HepG2 (cell line): ENCODE data around the gene DPY19L1. TPM values are rescaled to one million over a fixed set of nuclear protein-coding genes. Genes with fewer than 3 reads are reported as not detected.
"Not testable (repeated sequence)": the region's sequence is repeated elsewhere in the genome, so short reads cannot be mapped to it uniquely, and the experiment has no call there.

Experiments used
- ATAC-seq: fragments of 200-7000 bp; cut with Tn5 transposase; 3 replicates; pipeline ENCODE4 v1.9.1; 2020; ENCODE audit warnings: mild to moderate bottlenecking, moderate library complexity
- BruUV-seq: library from RNA; stranded (reverse); fragments of 400-500 nt; replicated peaks from 2 replicates; lab custom pipeline; 2021; lab: Mats Ljungman, UMichigan
- CTCF ChIA-PET: fragments of 300-600 bp; formaldehyde crosslinking; extraction: SDS; loops from one replicate; lab custom pipeline; 2021; ENCODE audit warnings: low total read pairs, inconsistent platforms, low intra/inter-chr PET ratio; lab: Yijun Ruan, JAX
- POLR2A ChIA-PET: fragments of 350-600 bp; sonication (Branson Sonifier 250); formaldehyde crosslinking; loops from one replicate; lab custom pipeline; 2020; ENCODE audit warnings: antibody characterized with exemption, inconsistent platforms; lab: Yijun Ruan, JAX
- DNase-seq: peaks from one replicate; pipeline ENCODE4 v3.0.0-alpha.2; 2015; ENCODE audit warnings: low spot score
- FAIRE-seq: peaks from 3 replicates; lab custom pipeline; 2011; peaks lifted over from hg19 to GRCh38; lab: Jason Lieb, UNC
- H2AFZ ChIP-seq: one replicate; pipeline ENCODE4 v1.6.1; 2011; ENCODE audit warnings: low read length, inconsistent platforms
- H3K27ac ChIP-seq: fragments of 300-600 bp; 3 replicates; pipeline ENCODE4 v1.8.0; 2011; ENCODE audit warnings: mixed run types, mild to moderate bottlenecking, mixed read lengths, low read length, inconsistent platforms; ENCODE audit not compliant: insufficient read depth; ENCODE audit errors: extremely low read length
- H3K27me3 ChIP-seq, 2 experiments: fragments of 200-600 bp in 1 of 2; 2 replicates in 1 of 2; 3 replicates in 1 of 2; pipeline versions ENCODE4 v1.6.0 to v1.8.0; 2011; ENCODE audit warnings: low read length in 2 of 2, mild to moderate bottlenecking in 2 of 2, moderate library complexity in 2 of 2, inconsistent platforms in 1 of 2; ENCODE audit not compliant: insufficient read depth in 2 of 2, control insufficient read depth in 1 of 2
- H3K36me3 ChIP-seq, 2 experiments: fragments of 200-600 bp in 1 of 2; replicated peaks in 1 of 2; 2 replicates in 1 of 2; 3 replicates in 1 of 2; pipeline versions ENCODE4 v1.5.1 to v1.8.0; 2011; ENCODE audit warnings: low read length in 2 of 2, inconsistent platforms in 1 of 2; ENCODE audit not compliant: insufficient read depth in 2 of 2, control insufficient read depth in 1 of 2
- H3K4me1 ChIP-seq: 2 replicates; pipeline ENCODE4 v1.5.1; 2012; ENCODE audit warnings: low read length, inconsistent platforms; ENCODE audit not compliant: insufficient read depth
- H3K4me2 ChIP-seq: 2 replicates; pipeline ENCODE4 v1.6.0; 2011; ENCODE audit warnings: low read depth, low read length, inconsistent platforms
- H3K4me3 ChIP-seq, 3 experiments: fragments of 200-600 bp in 1 of 3; sonication (generic), shearing (Covaris generic) in 1 of 3; replicated peaks in 1 of 3; 2 replicates each; pipeline ENCODE4 v1.5.1; 2011 to 2016; ENCODE audit warnings: low read length in 3 of 3, inconsistent platforms in 2 of 3, low read depth in 2 of 3, mild to moderate bottlenecking in 2 of 3, control low read depth in 1 of 3, mixed read lengths in 1 of 3; ENCODE audit not compliant: insufficient read depth in 1 of 3
- H3K79me2 ChIP-seq: one replicate; pipeline ENCODE4 v1.6.1; 2011; ENCODE audit warnings: low read length, inconsistent platforms; ENCODE audit not compliant: insufficient read depth
- H3K9ac ChIP-seq: 2 replicates; pipeline ENCODE4 v1.6.0; 2011; ENCODE audit warnings: mild to moderate bottlenecking, low read depth, low read length, inconsistent platforms; ENCODE audit not compliant: insufficient read depth
- H3K9me3 ChIP-seq: 2 replicates; pipeline ENCODE4 v1.5.1; 2012; ENCODE audit warnings: mild to moderate bottlenecking, low read length
- H4K20me1 ChIP-seq: 2 replicates; pipeline ENCODE4 v1.6.0; 2011; ENCODE audit warnings: inconsistent platforms, mild to moderate bottlenecking, low read length, moderate library complexity; ENCODE audit not compliant: insufficient read depth
- AHR ChIP-seq: IDR thresholded peaks from 2 replicates; pipeline ENCODE4 v1.6.1; 2018; ENCODE audit warnings: missing genetic modification reagents, missing compliant biosample characterization
- DMTF1 ChIP-seq: sonication (generic); formaldehyde crosslinking; IDR thresholded peaks from 2 replicates; pipeline ENCODE4 v1.4.0; 2020; ENCODE audit warnings: mild to moderate bottlenecking, missing genetic modification reagents
- DR1 ChIP-seq: sonication (generic); formaldehyde crosslinking; IDR thresholded peaks from 2 replicates; pipeline ENCODE4 v1.8.0; 2021; ENCODE audit warnings: mild to moderate bottlenecking, missing genetic modification reagents, inconsistent platforms
- ELF3 ChIP-seq: IDR thresholded peaks from 2 replicates; pipeline ENCODE4 v1.6.1; 2016; ENCODE audit warnings: missing genetic modification reagents, missing compliant biosample characterization
- FOSL2 ChIP-seq: sonication (generic); formaldehyde crosslinking; IDR thresholded peaks from 2 replicates; pipeline ENCODE4 v1.4.0; 2020; ENCODE audit warnings: missing genetic modification reagents
- FOXO1 ChIP-seq: sonication (generic); formaldehyde crosslinking; IDR thresholded peaks from 2 replicates; pipeline ENCODE4 v1.4.0; 2020; ENCODE audit warnings: missing genetic modification reagents
- GATAD1 ChIP-seq: IDR thresholded peaks from 2 replicates; pipeline ENCODE4 v1.6.1; 2016; ENCODE audit warnings: missing genetic modification reagents, missing compliant biosample characterization
- IRF9 ChIP-seq: sonication (generic); formaldehyde crosslinking; IDR thresholded peaks from 2 replicates; pipeline ENCODE4 v1.8.0; 2022; ENCODE audit warnings: missing genetic modification reagents, mild to moderate bottlenecking, borderline replicate concordance
- MEIS1 ChIP-seq: sonication (generic); formaldehyde crosslinking; IDR thresholded peaks from 2 replicates; pipeline ENCODE4 v1.9.0; 2021; ENCODE audit warnings: mild to moderate bottlenecking, missing genetic modification reagents, moderate library complexity, borderline replicate concordance
- SP5 ChIP-seq: IDR thresholded peaks from 2 replicates; pipeline ENCODE4 v1.6.1; 2016; ENCODE audit warnings: low read depth, borderline replicate concordance
- TBX3 ChIP-seq: fragments of 450-650 bp; IDR thresholded peaks from 2 replicates; pipeline ENCODE4 v1.6.1; 2017; ENCODE audit warnings: antibody characterized with exemption, mild to moderate bottlenecking, inconsistent platforms, borderline replicate concordance
- ZNF17 ChIP-seq: sonication (generic); formaldehyde crosslinking; IDR thresholded peaks from 2 replicates; pipeline ENCODE4 v1.5.0; 2020; ENCODE audit warnings: mild to moderate bottlenecking, missing genetic modification reagents
- ZNF564 ChIP-seq: sonication (generic); formaldehyde crosslinking; IDR thresholded peaks from 2 replicates; pipeline ENCODE4 v1.8.1; 2023; ENCODE audit warnings: mild to moderate bottlenecking, missing genetic modification reagents
- ZNF777 ChIP-seq: sonication (generic); formaldehyde crosslinking; IDR thresholded peaks from 2 replicates; pipeline ENCODE4 v1.4.0; 2020; ENCODE audit warnings: missing genetic modification reagents
- WGBS: methylation state at CpG from one replicate; pipeline ENCODE4 v1.1.6; 2017; ENCODE audit warnings: low lambda C conversion rate; 5-methylcytosine and 5-hydroxymethylcytosine counted together
- in situ Hi-C: cut with HindIII; loops from 2 replicates; pipeline ENCODE4 v1.10.0; 2017; ENCODE audit warnings: low pct_unique_long_range_greater_than_20kb; ENCODE audit not compliant: extremely low pct_ligation_motif_present
- intact Hi-C: fragments of 100-400 bp; cut with micrococcal nuclease; formaldehyde crosslinking; loops from one replicate; pipeline ENCODE4 v1.10.0; 2022; ENCODE audit not compliant: unreplicated experiment
- polyA plus RNA-seq, 8 experiments: library from polyadenylated mRNA; depleted of rRNA in 3 of 8; stranded (reverse) in 7 of 8; unstranded in 1 of 8; fragments of >200 nt; fragmentation: Illumina TruSeq in 4 of 8; extraction: Trizol in 4 of 8; gene quantifications; 2 replicates each; pipeline versions ENCODE4 v1.2.1 to v1.2.3, GENCODE V29; 2011 to 2016; ENCODE audit warnings: low read depth in 4 of 8, missing spikeins in 1 of 8, mixed read lengths in 1 of 8; ENCODE audit not compliant: insufficient read depth in 1 of 8
- total RNA-seq, 5 experiments: library from RNA; depleted of rRNA; stranded (reverse); fragments of >200 nt; fragmentation: Illumina TruSeq; extraction: Trizol; gene quantifications; 2 replicates each; pipeline ENCODE4 v1.2.3, GENCODE V29; 2016; ENCODE audit warnings: low read depth in 1 of 5

The DPY19L1 gene
- total and polyA plus RNA-seq, 2 of the 13 experiments (the other 11 are each of a cell fraction or from before 2014, with no cell fraction given), result 18.9 to 32.6 TPM

DNA sequence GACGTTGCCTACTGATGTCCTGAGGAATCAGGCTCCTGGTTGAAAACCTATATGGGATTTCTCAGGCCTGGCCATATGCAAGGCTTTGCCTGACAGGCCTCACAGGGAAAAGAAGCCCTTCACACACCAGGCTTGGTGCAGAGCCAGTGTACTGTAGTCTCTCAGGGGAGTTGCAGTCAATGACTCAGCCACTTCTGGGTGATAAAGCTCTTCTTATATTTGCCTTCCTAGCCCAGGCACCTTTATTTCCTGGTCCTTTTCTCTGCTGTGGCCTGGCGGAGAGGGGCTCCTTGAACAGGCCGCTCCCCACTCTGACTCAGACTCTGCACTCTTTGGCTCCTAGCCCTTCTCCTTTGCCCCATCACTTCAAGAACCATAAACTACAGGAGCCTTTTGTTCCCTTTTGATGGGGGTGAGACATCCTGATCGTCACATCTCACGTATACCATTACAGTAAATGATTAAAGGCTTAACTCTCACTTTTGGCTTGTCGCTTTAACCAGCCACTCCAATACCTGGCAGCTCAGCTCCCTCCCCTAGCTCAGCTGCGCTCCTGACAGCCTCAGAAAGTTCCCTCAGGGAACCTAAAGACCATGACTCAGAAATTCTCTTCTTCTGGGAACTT lies 33.5 kb downstream of the DPY19L1 start:
- CTCF ChIA-PET, result no interaction called here
- Histone ChIP-seq H3K4me2 (no peak overlapping the region), H3K4me3 (no peak overlapping the region), H3K79me2 (no peaks in the 10 kb centered on the region), H3K27ac (peak overlapping the region; percentile 67), H3K9me3 (no peaks in the 10 kb centered on the region), H3K9ac (no peak overlapping the region), H3K4me1 (peaks cover 18% of the 10 kb centered on the region; the same call in 1 of the 2 replicates), H3K27me3 (no peaks in the 10 kb centered on the region), H4K20me1 (no peaks in the 10 kb centered on the region), H3K36me3 (no peaks in the 10 kb centered on the region), H2AFZ (no peak overlapping the region)
- TF ChIP-seq FOXO1 (CRISPR knock-in tag) (no peak), TBX3 (no peak), AHR (CRISPR knock-in tag) (no peak), IRF9 (CRISPR knock-in tag) (no peak), GATAD1 (CRISPR knock-in tag) (no peak), ZNF564 (CRISPR knock-in tag) (no peak), MEIS1 (CRISPR knock-in tag) (no peak), ZNF777 (CRISPR knock-in tag) (no peak), ELF3 (CRISPR knock-in tag) (0 out of 2 replicates have a peak, but pooled peaks have one; percentile 15), DMTF1 (CRISPR knock-in tag) (no peak), FOSL2 (peak; percentile 25; the same call in 1 of the 2 replicates), SP5 (CRISPR knock-in tag) (no peak), ZNF17 (no peak), DR1 (CRISPR knock-in tag) (no peak)
- intact Hi-C loops (no loop called here), in situ Hi-C loops (no loop called here)
- 93% methylated on average over 7 of the region's 7 CpGs for WGBS
- peak; percentile 55 for ATAC-seq
- no TSS peak for BruUV-seq
- no peak for FAIRE-seq
- DNase-seq, result peak; percentile 15
- POLR2A ChIA-PET, result no interaction called here

DNA sequence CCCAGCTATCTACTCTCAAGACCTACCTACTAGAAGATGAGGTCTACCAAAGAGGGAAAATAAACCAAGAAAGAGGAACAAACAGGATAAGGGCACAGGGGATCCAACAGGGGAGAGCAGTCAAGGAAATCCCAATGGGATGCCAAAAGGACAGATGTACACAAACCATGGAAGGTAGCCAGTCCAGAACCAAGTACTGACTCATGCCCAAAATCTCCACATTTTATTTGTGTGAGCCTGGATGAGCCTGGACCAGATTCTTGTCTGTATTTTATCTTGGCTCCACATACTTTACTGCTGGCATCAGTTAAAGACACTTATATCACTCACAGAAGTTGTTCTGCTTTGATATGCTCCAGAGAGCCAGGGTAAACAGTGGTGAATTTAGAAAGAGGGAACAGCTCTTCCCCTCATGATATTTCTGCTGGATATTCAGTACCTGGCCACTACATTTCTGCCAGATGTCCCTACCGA lies 34.1 kb downstream of the DPY19L1 start:
- FAIRE-seq, H4K20me1 ChIP-seq, DNase-seq, CTCF ChIA-PET, H3K79me2 ChIP-seq, in situ Hi-C loops, H3K9ac ChIP-seq, H3K9me3 ChIP-seq, H3K27ac ChIP-seq, intact Hi-C loops, H3K4me3 ChIP-seq, POLR2A ChIA-PET, BruUV-seq, H3K4me2 ChIP-seq, H2AFZ ChIP-seq, H3K36me3 ChIP-seq, H3K27me3 ChIP-seq: not testable (repeated sequence)
- peaks cover 18% of the 10 kb centered on the region; the same call in 1 of the 2 replicates for H3K4me1 ChIP-seq
- 85% methylated on average over 1 of the region's 1 CpG for WGBS
- ATAC-seq, result peak; percentile 22; the same call in 1 of the 3 replicates
